ENCODE data around the gene KSR1. TPM values are rescaled to one million over a fixed set of nuclear protein-coding genes. Genes with fewer than 3 reads are reported as not detected.

Gene KSR1
- total and polyA plus RNA-seq, 2 of the 8 experiments (the other 6 are each of a cell fraction or from before 2014, with no cell fraction given), result 14.1 to 34.7 TPM

- Histone ChIP-seq H2BK5ac (ENCODE audit: low read depth, low read length) (no peak overlapping the region; the same call in 1 of the 2 replicates), H2BK12ac (ENCODE audit: low read depth, low read length) (no peak overlapping the region), H3K4me3 (ENCODE audit: extremely low read depth in 1 of 4, insufficient read depth in 2 of 4, low read depth in 3 of 4, low read length in 4 of 4) (no peak overlapping the region), H4K20me1 (replicated peaks in 1 of 2; ENCODE audit: control insufficient read depth in 1 of 2, insufficient read depth in 2 of 2, low read length in 2 of 2) (peaks cover 0 to 3% of the 10 kb centered on the region in 2 experiments), H3K56ac (replicated peaks; ENCODE audit: insufficient read length, low read depth, low read length) (no peak overlapping the region), H2BK15ac (ENCODE audit: low read length) (no peak overlapping the region), H3K18ac (ENCODE audit: extremely low read depth, low read length) (no peak overlapping the region), H3K23ac (ENCODE audit: insufficient read length) (no peak overlapping the region), H2AFZ (ENCODE audit: low read length) (no peak overlapping the region), H2AK5ac (ENCODE audit: low read depth, low read length) (no peak overlapping the region), H3K4me2 (ENCODE audit: insufficient read depth in 1 of 2, low read depth in 2 of 2, low read length in 2 of 2) (no peak overlapping the region), H3K4me1 (replicated peaks in 1 of 4; ENCODE audit: control insufficient read depth in 3 of 4, insufficient read depth in 4 of 4, low read length in 3 of 4) (no peaks in the 10 kb centered on the region; a peak in 1 of 7 replicates), H2BK20ac (ENCODE audit: low read length) (no peak overlapping the region), H4K8ac (ENCODE audit: extremely low read depth, insufficient read depth, low read length) (no peak overlapping the region), H3K79me1 (ENCODE audit: low read depth, low read length) (no peaks in the 10 kb centered on the region), H3K36me3 (ENCODE audit: control insufficient read depth in 2 of 4, insufficient read depth in 4 of 4, low read length in 3 of 4) (peaks cover 0 to 3% (median 0%) of the 10 kb centered on the region in 4 experiments; a peak in 2 of 8 replicates), H3K9ac (replicated peaks in 1 of 4; ENCODE audit: extremely low read depth in 1 of 4, low read depth in 3 of 4, low read length in 3 of 4) (no peak overlapping the region), H3K23me2 (ENCODE audit: low read depth, low read length) (no peaks in the 10 kb centered on the region), H3K27ac (ENCODE audit: low read depth, low read length) (no peak overlapping the region; the same call in 1 of the 2 replicates), H4K91ac (replicated peaks; ENCODE audit: insufficient read length, low read length) (no peak overlapping the region), H3K79me2 (ENCODE audit: control insufficient read depth in 1 of 2, insufficient read depth in 2 of 2, low read length in 2 of 2) (no peaks in the 10 kb centered on the region), H2BK120ac (replicated peaks; ENCODE audit: low read depth, low read length) (no peak overlapping the region), H3K9me3 (ENCODE audit: insufficient read depth in 2 of 2, low read depth in 1 of 2, low read length in 1 of 2) (no peaks in the 10 kb centered on the region), H3K27me3 (replicated peaks in 1 of 4; ENCODE audit: control insufficient read depth in 3 of 4, extremely low read depth in 1 of 4, insufficient read depth in 3 of 4, low read length in 3 of 4) (no peaks in the 10 kb centered on the region), H3K14ac (ENCODE audit: insufficient read length) (no peak overlapping the region), H4K5ac (ENCODE audit: insufficient read length, low read depth, low read length) (no peak overlapping the region), H3K4ac (replicated peaks; ENCODE audit: insufficient read length, low read depth, low read length) (no peak overlapping the region)
- FAIRE-seq (no peak), DNase-seq (ENCODE audit: low read depth in 1 of 2, low spot score in 2 of 2) (no peak)
- WGBS, 2 experiments (ENCODE audit: extremely low coverage in 1 of 2, insufficient coverage in 1 of 2, insufficient read length in 1 of 2, insufficient replicate concordance in 2 of 2, low coverage in 1 of 2, low lambda C conversion rate in 2 of 2, missing lambda C conversion rate in 1 of 2), result 89% methylated on average over 5 of the region's 5 CpGs; no CpG with 5 or more reads in 1 of the 2 experiments
- CTCF ChIA-PET (ENCODE audit: partially characterized antibody), result interaction anchor here (0.7 to 11.7 kb wide), 17 partner anchors 8 to 361 kb away, joined by 3 to 209 read pairs (median 6); partner anchors contain the start of gene KSR1
- POLR2A ChIA-PET (ENCODE audit: partially characterized antibody), result no interaction called here
- TF ChIP-seq CREB1 (IDR thresholded peaks at IDR 0.05) (no peak), CTCF (IDR thresholded peaks at IDR 0.05; ENCODE audit: control extremely low read depth in 1 of 3, insufficient read depth in 1 of 3, low read depth in 1 of 3, low read length in 3 of 3) (no peak), HDAC2 (IDR thresholded peaks at IDR 0.05; ENCODE audit: borderline replicate concordance in 1 of 2, low read depth in 2 of 2, low read length in 2 of 2) (no peak), RNF2 (IDR thresholded peaks at IDR 0.05; ENCODE audit: borderline replicate concordance, low read depth, low read length, missing control alignments, poor library complexity, severe bottlenecking) (no peak), SP2 (IDR thresholded peaks at IDR 0.05; ENCODE audit: low read length) (no peak), SP4 (IDR thresholded peaks at IDR 0.05; ENCODE audit: low read length) (no peak), BACH1 (IDR thresholded peaks at IDR 0.05; ENCODE audit: low read length) (no peak), SIN3A (conservative IDR thresholded peaks at IDR 0.05 in 1 of 2, IDR thresholded peaks at IDR 0.05 in 1 of 2; ENCODE audit: low read depth in 1 of 2, low read length in 2 of 2) (no peak), EP300 (IDR thresholded peaks at IDR 0.05; ENCODE audit: borderline replicate concordance in 1 of 2, low read depth in 2 of 2, low read length in 2 of 2) (no peak)
Measured at GRCh38 chr17:27597783-27598320, 141.6 kb downstream of the KSR1 start.

Data from H1 (cell line).